Endometrium (tissue), 2 donors: ENCODE measurements around the gene PSMD7.
"Not testable (repeated sequence)": the region's sequence is repeated elsewhere in the genome, so short reads cannot be mapped to it uniquely, and the experiment has no call there.

Experiments used
- FAIRE-seq: peaks from 2 replicates; lab custom pipeline; 2012; peaks lifted over from hg19 to GRCh38; lab: Jason Lieb, UNC
- donor health status: control.
- donor health status: control.

Gene PSMD7

GRCh38 chr16:74297145-74297665, 591 bp downstream of the PSMD7 start:
- no peak for FAIRE-seq

- no peak for FAIRE-seq
These were observed 1.5 kb downstream of the PSMD7 start for GRCh38 chr16:74298104-74298503.

- no peak for FAIRE-seq
These were observed 5.7 kb downstream of the PSMD7 start for GRCh38 chr16:74302341-74302740.

GRCh38 chr16:74304164-74304834, 7.7 kb downstream of the PSMD7 start:
- FAIRE-seq: no peak

- no peak for FAIRE-seq
These were observed 8.2 kb downstream of the PSMD7 start for GRCh38 chr16:74304835-74305176.

GRCh38 chr16:74305281-74305680, 8.7 kb downstream of the PSMD7 start:
- FAIRE-seq: no peak

GRCh38 chr16:74305978-74306784, 9.6 kb downstream of the PSMD7 start:
- FAIRE-seq: no peak

- FAIRE-seq: no peak
These were observed 10.8 kb downstream of the PSMD7 start for GRCh38 chr16:74307383-74307782.

GRCh38 chr16:74309789-74310781, 13.5 kb downstream of the PSMD7 start:
- no peak for FAIRE-seq

GRCh38 chr16:74315059-74315458, 18.4 kb downstream of the PSMD7 start:
- FAIRE-seq: no peak

- no peak for FAIRE-seq
These were observed 24.1 kb downstream of the PSMD7 start for GRCh38 chr16:74320707-74321106.

GRCh38 chr16:74321356-74321755, 24.7 kb downstream of the PSMD7 start:
- FAIRE-seq: no peak

- FAIRE-seq: no peak
These were observed 25.7 kb downstream of the PSMD7 start for GRCh38 chr16:74322301-74322710.

GRCh38 chr16:74324777-74325176, 28.2 kb downstream of the PSMD7 start:
- not testable (repeated sequence) for FAIRE-seq

- FAIRE-seq: no peak
These were observed 29.0 kb downstream of the PSMD7 start for GRCh38 chr16:74325641-74326040.

- not testable (repeated sequence) for FAIRE-seq
These were observed 31.7 kb downstream of the PSMD7 start for GRCh38 chr16:74328346-74328745.

- FAIRE-seq: not testable (repeated sequence)
These were observed 35.9 kb downstream of the PSMD7 start for GRCh38 chr16:74332469-74332868.

GRCh38 chr16:74337506-74337905, 40.9 kb downstream of the PSMD7 start:
- not testable (repeated sequence) for FAIRE-seq

- not testable (repeated sequence) for FAIRE-seq
These were observed 42.6 kb downstream of the PSMD7 start for GRCh38 chr16:74339226-74339625.

- FAIRE-seq: not testable (repeated sequence)
These were observed 56.4 kb downstream of the PSMD7 start for GRCh38 chr16:74353038-74353437.
